Measurements from ENCODE around the gene RPS10.

GRCh38 chr6:34469499-34469898 lies 43.6 kb upstream of the RPS10 start:
- no peak for TF ChIP-seq CTCF (IDR thresholded peaks at IDR 0.05; ENCODE audit: insufficient read depth, low read length)
- no peak for TF ChIP-seq REST (IDR thresholded peaks at IDR 0.05; ENCODE audit: insufficient replicate concordance, low read depth)
- TF ChIP-seq POLR2AphosphoS5 (IDR thresholded peaks at IDR 0.05; ENCODE audit: low read depth): no peak
- TF ChIP-seq GABPA (IDR thresholded peaks at IDR 0.05; ENCODE audit: low read depth): no peak

Data from HL-60 (cell line).